Duodenal mucosa (tissue), 2 donors: ENCODE data around the gene DMTF1.
"Not testable (repeated sequence)": the region's sequence is repeated elsewhere in the genome, so short reads cannot be mapped to it uniquely, and the experiment has no call there.

Experiments used
- H3K27ac ChIP-seq: one replicate; pipeline ENCODE4 v1.7.0; 2013; ENCODE audit warnings: low read depth, low read length
- H3K27me3 ChIP-seq, 2 donors: one replicate each; pipeline ENCODE4 v1.7.0; 2013; ENCODE audit warnings: low read length in 2 of 2, control low read depth in 1 of 2; ENCODE audit not compliant: insufficient read depth in 2 of 2, control insufficient read depth in 1 of 2
- H3K36me3 ChIP-seq, 2 donors: one replicate each; pipeline ENCODE4 v1.7.0; 2013; ENCODE audit warnings: low read length in 2 of 2, control low read depth in 1 of 2; ENCODE audit not compliant: insufficient read depth in 2 of 2, control insufficient read depth in 1 of 2
- H3K4me1 ChIP-seq, 2 donors: one replicate each; pipeline ENCODE4 v1.7.0; 2013; ENCODE audit warnings: low read length in 2 of 2, control low read depth in 1 of 2; ENCODE audit not compliant: insufficient read depth in 2 of 2, control insufficient read depth in 1 of 2
- H3K4me3 ChIP-seq, 2 donors: one replicate each; pipeline ENCODE4 v1.7.0; 2013; ENCODE audit warnings: low read length in 2 of 2, low read depth in 1 of 2
- H3K9ac ChIP-seq, 2 donors: one replicate each; pipeline ENCODE4 v1.7.0; 2013; ENCODE audit warnings: low read length in 2 of 2, low read depth in 1 of 2
- H3K9me3 ChIP-seq, 2 donors: one replicate each; pipeline ENCODE4 v1.7.0; 2013; ENCODE audit warnings: low read length in 2 of 2, control low read depth in 1 of 2; ENCODE audit not compliant: control insufficient read depth in 1 of 2

The DMTF1 gene

DNA sequence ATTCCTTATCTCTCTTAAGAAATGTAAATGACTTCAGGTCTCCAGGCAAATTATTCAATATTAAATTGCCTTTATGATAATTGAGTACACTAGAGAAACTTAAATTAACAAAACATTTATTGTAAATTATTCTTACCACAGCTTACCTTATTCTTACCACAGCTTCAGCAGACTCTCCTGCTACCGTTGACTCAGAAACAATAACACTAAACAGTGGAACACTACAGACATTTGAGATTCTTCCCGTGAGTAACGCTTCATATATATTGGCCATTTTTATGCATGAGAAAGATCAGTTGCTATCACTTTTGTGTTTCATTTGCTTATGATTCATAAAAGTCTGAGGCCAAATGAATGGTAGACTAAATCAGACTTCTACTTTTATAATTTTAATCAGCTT lies 38.5 kb downstream of the DMTF1 start:
- Histone ChIP-seq H3K27ac (no peak overlapping the region), H3K36me3 (peaks cover 45 to 85% of the 10 kb centered on the region in 2 donors)

DNA sequence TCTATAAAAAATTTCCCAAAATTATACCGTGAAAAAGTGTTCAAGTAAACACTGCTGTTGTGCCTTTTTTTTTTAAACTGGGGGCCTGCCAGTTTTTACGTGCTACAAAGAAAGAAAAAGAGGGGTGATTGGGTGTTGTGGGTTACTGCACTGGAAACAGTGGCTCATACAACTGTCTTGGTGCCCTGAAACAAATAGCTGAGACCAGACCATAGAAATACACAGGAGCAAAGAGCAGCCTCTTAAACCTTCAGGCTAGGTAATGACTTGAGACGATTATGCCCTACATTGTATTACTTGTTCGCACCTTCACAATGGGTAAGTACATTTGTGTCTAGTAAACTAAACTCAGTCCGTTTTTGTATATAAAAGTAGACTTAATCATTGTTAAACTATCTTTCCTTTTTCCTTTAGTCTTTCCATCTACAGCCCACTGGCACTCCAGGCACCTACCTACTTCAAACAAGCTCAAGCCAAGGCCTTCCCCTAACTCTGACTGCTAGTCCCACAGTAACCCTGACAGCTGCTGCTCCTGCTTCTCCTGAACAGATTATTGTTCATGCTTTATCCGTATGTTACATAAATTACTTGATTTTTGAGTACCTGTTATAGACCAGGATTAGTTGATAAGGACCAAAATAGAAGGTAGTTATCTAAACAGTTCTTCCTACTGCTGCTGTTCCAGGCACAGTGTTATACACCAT lies 40.7 kb downstream of the DMTF1 start:
- Histone ChIP-seq H3K4me3 (no peak overlapping the region), H3K27me3 (no peaks in the 10 kb centered on the region), H3K36me3 (peaks cover 45 to 84% of the 10 kb centered on the region in 2 donors), H3K4me1 (no peaks in the 10 kb centered on the region), H3K9ac (no peak overlapping the region), H3K9me3 (no peaks in the 10 kb centered on the region), H3K27ac (no peak overlapping the region)

More for the DNA sequence above, 38.5 kb downstream of the DMTF1 start:
- Histone ChIP-seq H3K4me1 (no peaks in the 10 kb centered on the region), H3K27me3 (no peaks in the 10 kb centered on the region), H3K4me3 (no peak overlapping the region), H3K9me3 (no peaks in the 10 kb centered on the region), H3K9ac (no peak overlapping the region)

DNA sequence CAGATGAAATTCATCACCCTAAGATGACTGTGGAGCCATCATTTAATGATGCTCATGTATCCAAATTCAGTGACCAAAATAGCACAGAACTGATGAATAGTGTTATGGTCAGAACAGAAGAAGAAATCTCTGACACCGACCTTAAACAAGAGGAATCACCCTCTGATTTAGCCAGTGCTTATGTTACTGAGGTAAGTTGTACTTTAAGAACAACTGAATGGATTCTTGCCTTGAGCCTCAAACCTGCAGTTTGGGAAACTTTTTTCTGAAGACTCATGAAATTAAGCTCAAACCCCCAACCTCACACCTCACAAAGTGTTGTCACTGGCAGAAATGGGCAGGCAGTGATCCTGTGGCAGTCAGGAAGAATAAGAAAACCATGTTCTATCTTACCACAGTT lies 41.7 kb downstream of the DMTF1 start:
- Histone ChIP-seq H3K27ac (no peak overlapping the region), H3K36me3 (peaks cover 42 to 78% of the 10 kb centered on the region in 2 donors), H3K27me3 (no peaks in the 10 kb centered on the region), H3K4me3 (no peak overlapping the region), H3K9ac (no peak overlapping the region), H3K4me1 (no peaks in the 10 kb centered on the region), H3K9me3 (no peaks in the 10 kb centered on the region)

DNA sequence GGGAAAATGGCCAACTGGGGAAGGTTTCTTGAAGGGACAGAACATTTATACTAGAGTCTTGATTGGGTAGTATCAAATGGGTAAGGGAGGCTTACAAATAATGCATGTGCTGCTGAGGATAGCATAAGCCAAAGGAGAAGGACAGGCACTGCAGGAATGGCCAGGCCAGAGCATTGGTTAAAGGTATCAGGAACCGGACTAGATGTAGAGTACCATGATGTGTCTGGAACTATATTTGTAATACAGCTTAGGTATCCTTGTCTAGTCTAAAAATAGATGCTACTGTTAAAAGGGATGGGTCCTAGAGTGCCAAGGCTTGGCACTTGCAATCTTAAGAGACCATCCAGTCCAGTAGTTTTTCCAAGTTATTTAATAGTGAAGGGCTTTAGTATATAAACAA lies 47.0 kb downstream of the DMTF1 start:
- Histone ChIP-seq H3K9ac (no peak overlapping the region), H3K9me3 (no peaks in the 10 kb centered on the region), H3K27ac (no peak overlapping the region), H3K36me3 (peaks cover 14 to 39% of the 10 kb centered on the region in 2 donors), H3K27me3 (no peaks in the 10 kb centered on the region), H3K4me3 (no peak overlapping the region), H3K4me1 (peaks cover 6 to 11% of the 10 kb centered on the region in 2 donors)

DNA sequence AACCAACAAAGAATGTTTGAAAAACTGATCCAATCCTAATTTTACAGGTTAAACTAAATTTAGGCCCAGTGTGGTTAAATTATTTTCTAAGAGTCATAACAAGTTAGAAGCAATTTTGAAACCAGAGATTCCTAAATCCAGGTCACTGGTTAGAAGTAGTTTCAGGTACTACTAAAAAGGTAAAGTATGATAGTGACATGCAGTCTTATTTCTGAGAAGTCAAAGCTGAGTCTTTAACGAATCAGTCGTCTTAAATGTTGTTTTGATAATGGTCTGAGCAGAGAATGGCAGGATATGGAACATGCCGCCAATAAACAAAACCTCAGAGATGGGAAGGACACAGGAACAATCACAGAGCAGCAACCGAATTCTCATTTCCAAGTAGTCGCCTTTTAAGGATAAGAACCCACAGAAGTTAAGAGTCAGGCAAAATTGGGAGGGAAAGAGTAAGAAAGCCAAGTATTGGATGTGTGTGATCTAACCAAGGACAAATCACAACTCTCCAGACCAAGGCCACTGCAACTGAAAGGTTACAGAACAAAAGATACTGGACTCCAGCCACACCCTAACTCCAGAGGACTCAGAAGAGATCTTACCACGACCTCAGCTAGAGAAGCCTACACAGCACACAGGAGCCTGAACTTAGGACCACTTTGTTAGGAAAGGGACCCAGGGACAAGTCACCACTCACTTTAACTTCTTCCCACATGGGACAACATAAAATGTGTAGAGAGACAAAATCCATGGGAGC lies 47.6 kb downstream of the DMTF1 start:
- peaks cover 13 to 32% of the 10 kb centered on the region in 2 donors for H3K36me3 ChIP-seq
- no peak overlapping the region for H3K9ac ChIP-seq
- H3K9me3 ChIP-seq, result peaks cover 2 to 6% of the 10 kb centered on the region in 2 donors
- no peak overlapping the region for H3K4me3 ChIP-seq
- no peaks in the 10 kb centered on the region for H3K27me3 ChIP-seq
- H3K4me1 ChIP-seq, result peaks cover 6 to 11% of the 10 kb centered on the region in 2 donors
- H3K27ac ChIP-seq, result no peak overlapping the region

DNA sequence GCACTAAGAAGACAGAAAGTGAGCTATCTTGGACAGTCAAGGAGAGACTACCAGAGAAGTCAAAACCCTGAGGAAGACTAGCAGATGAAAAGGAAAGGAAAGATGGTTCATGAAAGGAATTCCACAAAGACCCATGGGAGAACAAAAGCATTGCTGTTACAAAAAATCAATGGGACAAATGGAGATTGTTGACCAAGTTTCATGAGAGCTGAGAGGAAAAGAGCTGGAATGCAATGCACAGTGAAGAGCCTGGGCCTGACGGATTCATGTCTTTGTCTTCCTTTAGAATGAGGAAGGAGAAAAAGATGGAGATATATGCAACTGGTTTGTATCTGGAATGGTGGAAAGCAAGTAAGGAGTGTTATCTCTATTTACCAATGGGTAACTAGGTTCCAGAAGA lies 50.0 kb downstream of the DMTF1 start:
- Histone ChIP-seq H3K4me3 (no peak overlapping the region), H3K36me3 (peaks cover under 1 to 18% of the 10 kb centered on the region in 2 donors), H3K9me3 (peaks cover 9 to 14% of the 10 kb centered on the region in 2 donors), H3K27me3 (no peaks in the 10 kb centered on the region), H3K9ac (no peak overlapping the region), H3K27ac (no peak overlapping the region), H3K4me1 (peaks cover 6 to 11% of the 10 kb centered on the region in 2 donors)

DNA sequence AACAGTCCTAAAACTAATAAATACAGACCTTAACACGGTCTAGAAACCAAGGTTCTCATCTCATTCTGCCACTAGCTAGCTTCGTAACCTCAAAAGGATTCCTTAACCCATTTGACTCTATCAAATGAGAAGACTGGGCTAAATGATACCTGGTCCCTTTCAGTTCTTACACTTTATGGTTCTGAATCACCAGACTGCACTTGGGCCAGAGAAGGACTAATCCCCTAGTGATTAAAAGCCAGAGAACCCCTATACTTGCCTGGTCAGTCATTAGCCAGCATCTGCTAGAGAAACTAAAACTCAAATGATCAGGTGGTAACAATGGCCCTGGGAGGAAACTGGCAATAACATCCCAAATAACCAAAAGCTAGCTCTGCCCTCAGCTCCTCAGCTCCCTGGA lies 50.5 kb downstream of the DMTF1 start:
- no peak overlapping the region for H3K27ac ChIP-seq
- H3K27me3 ChIP-seq, result no peaks in the 10 kb centered on the region

DNA sequence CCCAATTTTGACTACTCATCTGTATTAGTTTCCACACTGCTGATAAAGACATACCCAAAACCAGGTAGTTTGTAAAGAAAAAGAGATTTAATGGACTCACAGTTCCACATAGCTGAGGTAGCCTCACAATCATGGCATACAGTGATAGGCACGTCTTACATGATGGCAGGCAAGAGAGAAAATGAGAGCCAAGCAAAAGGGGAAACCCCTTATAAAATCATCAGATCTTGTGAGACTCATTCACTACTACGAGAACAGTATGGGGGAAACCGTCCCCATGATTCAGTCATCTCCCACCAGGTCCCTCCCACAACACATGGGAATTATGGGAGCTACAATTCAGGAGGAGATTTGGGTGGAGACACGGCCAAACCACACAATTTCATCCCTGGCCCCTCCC lies 51.7 kb downstream of the DMTF1 start:
- not testable (repeated sequence) for H3K9ac ChIP-seq, H3K27me3 ChIP-seq, H3K27ac ChIP-seq, H3K4me3 ChIP-seq
- Histone ChIP-seq H3K9me3 (peaks cover 9 to 14% of the 10 kb centered on the region in 2 donors), H3K4me1 (peaks cover 6 to 11% of the 10 kb centered on the region in 2 donors), H3K36me3 (peaks cover 0 to 19% of the 10 kb centered on the region in 2 donors)

More for the DNA sequence above, 50.5 kb downstream of the DMTF1 start:
- peaks cover 9 to 14% of the 10 kb centered on the region in 2 donors for H3K9me3 ChIP-seq
- H3K36me3 ChIP-seq, result peaks cover 0 to 16% of the 10 kb centered on the region in 2 donors
- peaks cover 6 to 11% of the 10 kb centered on the region in 2 donors for H3K4me1 ChIP-seq
- no peak overlapping the region for H3K9ac ChIP-seq
- H3K4me3 ChIP-seq, result no peak overlapping the region

DNA sequence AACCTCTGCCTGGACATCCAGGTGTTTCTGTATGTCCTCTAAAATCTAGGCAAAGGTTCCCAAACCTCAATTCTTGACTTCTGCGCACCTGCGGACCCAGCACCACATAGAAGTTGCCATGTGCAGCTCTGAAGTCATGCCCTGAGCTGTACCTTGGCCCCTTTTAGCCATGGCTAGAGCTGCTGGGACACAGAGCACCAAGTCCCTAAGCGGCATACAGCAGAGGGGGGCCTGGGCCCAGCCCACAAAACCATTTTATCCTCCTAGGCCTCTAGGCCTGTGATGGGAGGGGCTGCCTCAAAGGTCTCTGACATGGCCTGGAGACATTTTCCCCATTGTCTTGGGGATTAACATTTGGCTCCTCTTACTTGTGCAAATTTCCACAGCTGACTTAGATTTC lies 52.7 kb downstream of the DMTF1 start:
- Histone ChIP-seq H3K9me3 (peaks cover 9 to 14% of the 10 kb centered on the region in 2 donors), H3K4me1 (peaks cover 6 to 11% of the 10 kb centered on the region in 2 donors), H3K27me3 (no peaks in the 10 kb centered on the region), H3K4me3 (no peak overlapping the region), H3K27ac (no peak overlapping the region), H3K9ac (no peak overlapping the region), H3K36me3 (peaks cover 0 to 15% of the 10 kb centered on the region in 2 donors)

DNA sequence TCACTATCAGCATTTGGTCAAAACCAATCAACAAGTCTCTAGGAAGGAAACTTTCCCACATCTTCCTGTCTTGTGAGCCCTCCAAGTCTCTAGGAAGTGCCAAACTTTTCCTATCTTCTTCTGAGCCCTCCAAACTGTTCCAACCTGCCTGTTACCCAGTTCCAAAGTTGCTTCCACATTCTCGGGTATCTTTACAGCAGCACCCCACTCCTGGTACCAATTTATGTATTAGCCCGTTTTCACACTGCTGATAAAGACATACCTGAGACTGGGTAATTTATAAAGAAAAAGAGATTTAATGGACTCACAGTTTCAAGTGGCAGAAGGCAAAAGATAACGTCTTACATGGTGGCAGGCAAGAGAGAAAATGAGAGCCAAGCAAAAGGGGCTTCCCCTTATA lies 53.4 kb downstream of the DMTF1 start:
- H3K4me3 ChIP-seq, H3K9ac ChIP-seq, H3K27me3 ChIP-seq, H3K27ac ChIP-seq: not testable (repeated sequence)
- Histone ChIP-seq H3K36me3 (peaks cover 0 to 13% of the 10 kb centered on the region in 2 donors), H3K9me3 (peaks cover 9 to 14% of the 10 kb centered on the region in 2 donors), H3K4me1 (peaks cover 11% of the 10 kb centered on the region in 2 donors)
